ENCODE data around the gene HSF5. TPM values are rescaled to one million over a fixed set of nuclear protein-coding genes. Genes with fewer than 3 reads are reported as not detected.

HSF5 gene
- total RNA-seq, 4 donors from 2014 or later: not detected

DNA sequence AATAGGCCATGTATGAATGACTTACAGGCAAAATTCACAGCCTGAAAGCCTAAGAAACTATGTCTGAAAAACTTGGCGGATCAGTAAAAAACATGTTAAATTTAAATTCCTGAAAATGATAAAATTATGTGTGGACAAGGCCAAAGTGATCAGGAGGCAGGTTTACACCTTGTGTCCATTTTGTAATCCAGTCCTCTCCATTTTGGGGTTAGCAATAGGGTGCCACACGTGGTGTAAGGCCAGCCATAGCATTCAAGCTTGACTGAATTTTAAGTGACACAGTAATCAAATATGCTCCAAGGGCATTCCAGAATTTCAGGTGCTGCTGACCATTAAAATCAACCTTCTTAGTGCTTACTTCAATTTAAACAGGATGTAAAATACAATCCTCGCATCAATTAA lies 73.6 kb downstream of the HSF5 start:
- no peak for TF ChIP-seq POLR2A (IDR thresholded peaks at IDR 0.05)
- TF ChIP-seq, protein P1, sequence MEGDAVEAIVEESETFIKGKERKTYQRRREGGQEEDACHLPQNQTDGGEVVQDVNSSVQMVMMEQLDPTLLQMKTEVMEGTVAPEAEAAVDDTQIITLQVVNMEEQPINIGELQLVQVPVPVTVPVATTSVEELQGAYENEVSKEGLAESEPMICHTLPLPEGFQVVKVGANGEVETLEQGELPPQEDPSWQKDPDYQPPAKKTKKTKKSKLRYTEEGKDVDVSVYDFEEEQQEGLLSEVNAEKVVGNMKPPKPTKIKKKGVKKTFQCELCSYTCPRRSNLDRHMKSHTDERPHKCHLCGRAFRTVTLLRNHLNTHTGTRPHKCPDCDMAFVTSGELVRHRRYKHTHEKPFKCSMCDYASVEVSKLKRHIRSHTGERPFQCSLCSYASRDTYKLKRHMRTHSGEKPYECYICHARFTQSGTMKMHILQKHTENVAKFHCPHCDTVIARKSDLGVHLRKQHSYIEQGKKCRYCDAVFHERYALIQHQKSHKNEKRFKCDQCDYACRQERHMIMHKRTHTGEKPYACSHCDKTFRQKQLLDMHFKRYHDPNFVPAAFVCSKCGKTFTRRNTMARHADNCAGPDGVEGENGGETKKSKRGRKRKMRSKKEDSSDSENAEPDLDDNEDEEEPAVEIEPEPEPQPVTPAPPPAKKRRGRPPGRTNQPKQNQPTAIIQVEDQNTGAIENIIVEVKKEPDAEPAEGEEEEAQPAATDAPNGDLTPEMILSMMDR (IDR thresholded peaks at IDR 0.05 in 4 of 5, conservative IDR thresholded peaks at IDR 0.05 in 1 of 5): no peak
- intact Hi-C loops (cut with DNase I; ENCODE audit: low total_unique reads) (no loop called here), in situ Hi-C loops (cut with MboI; ENCODE audit: low sequenced_read_pairs in 4 of 4) (loop anchor here in 1 of 4 donors (25.0 kb wide), 1 partner anchor 102 kb away; no protein-coding TSS in a partner anchor)
- Histone ChIP-seq H3K27ac (no peak overlapping the region), H3K27me3 (no peaks in the 10 kb centered on the region), H3K9me3 (no peaks in the 10 kb centered on the region), H3K4me3 (no peak overlapping the region), H3K4me1 (peaks cover 0 to 10% of the 10 kb centered on the region in 2 donors), H3K36me3 (no peaks in the 10 kb centered on the region)
- ATAC-seq: no peak
- no peak for DNase-seq

DNA sequence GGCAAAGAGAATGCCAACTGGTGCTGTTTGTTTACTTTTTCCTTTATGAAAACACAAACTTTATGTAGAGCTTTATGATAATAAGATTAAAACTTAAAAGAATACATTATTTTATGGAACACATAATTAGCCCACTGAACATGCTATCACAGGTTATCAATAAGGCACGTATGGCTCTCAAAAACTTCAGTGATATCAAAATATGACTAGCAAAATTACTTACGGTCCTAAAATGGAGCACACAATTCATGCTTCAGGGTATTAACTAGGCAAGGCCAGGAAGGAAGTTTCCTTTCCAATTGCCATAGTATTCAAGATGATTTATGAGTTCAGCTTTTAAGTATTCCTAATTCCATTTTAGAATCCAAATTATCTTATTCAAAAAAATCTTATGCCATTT lies 74.5 kb downstream of the HSF5 start:
- in situ Hi-C loops (cut with MboI; ENCODE audit: low sequenced_read_pairs in 4 of 4) (loop anchor here in 1 of 4 donors (25.0 kb wide), 1 partner anchor 101 kb away; no protein-coding TSS in a partner anchor), intact Hi-C loops (cut with DNase I; ENCODE audit: low total_unique reads) (no loop called here)
- DNase-seq (no peak), ATAC-seq (no peak)
- H3K27ac ChIP-seq: no peak overlapping the region
- no peaks in the 10 kb centered on the region for H3K9me3 ChIP-seq
- no peak for TF ChIP-seq POLR2A (IDR thresholded peaks at IDR 0.05)
- TF ChIP-seq, protein P1 (IDR thresholded peaks at IDR 0.05 in 4 of 5, conservative IDR thresholded peaks at IDR 0.05 in 1 of 5): no peak
- no peaks in the 10 kb centered on the region for H3K27me3 ChIP-seq
- no peaks in the 10 kb centered on the region for H3K36me3 ChIP-seq
- H3K4me1 ChIP-seq: peaks cover 0 to 10% of the 10 kb centered on the region in 2 donors
- H3K4me3 ChIP-seq: no peak overlapping the region

DNA sequence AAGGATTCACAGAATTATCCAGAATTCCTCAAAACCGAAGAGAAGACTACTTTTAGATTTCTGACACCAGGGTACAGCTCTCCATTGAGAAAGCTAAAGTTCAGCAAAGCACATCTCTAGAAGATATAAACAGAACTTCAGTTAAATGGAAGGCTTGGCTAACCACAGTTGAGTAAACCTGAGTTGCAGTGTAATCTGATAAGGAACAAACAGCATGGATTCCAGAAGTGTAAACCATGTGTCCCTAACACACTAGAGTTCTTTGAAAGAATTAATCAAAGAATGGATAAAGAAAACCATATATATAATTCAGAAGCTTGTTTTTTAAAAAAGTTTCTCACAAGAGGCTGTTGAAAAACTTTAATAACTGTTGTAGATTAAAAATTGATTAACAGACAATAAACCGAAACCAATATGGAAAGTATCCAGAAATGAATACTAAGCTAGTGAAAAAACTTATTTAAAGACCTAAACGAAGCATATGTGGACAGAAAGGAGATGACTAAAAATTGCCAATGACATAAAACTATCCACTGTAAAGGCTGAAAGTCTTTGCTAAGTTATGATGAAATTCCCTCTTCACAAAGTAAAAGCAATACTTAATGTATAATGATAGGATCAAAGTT lies 75.1 kb downstream of the HSF5 start:
- no peaks in the 10 kb centered on the region for H3K9me3 ChIP-seq
- peaks cover 0 to 10% of the 10 kb centered on the region in 2 donors for H3K4me1 ChIP-seq
- no peak overlapping the region for H3K4me3 ChIP-seq
- no peaks in the 10 kb centered on the region for H3K27me3 ChIP-seq
- no peaks in the 10 kb centered on the region for H3K36me3 ChIP-seq
- no peak overlapping the region for H3K27ac ChIP-seq
- DNase-seq (no peak), ATAC-seq (peak in 1 of 2 donors; percentile 35)
- in situ Hi-C loops (cut with MboI; ENCODE audit: low sequenced_read_pairs in 4 of 4) (loop anchor here in 1 of 4 donors (25.0 kb wide), 1 partner anchor 101 kb away; no protein-coding TSS in a partner anchor), intact Hi-C loops (cut with DNase I; ENCODE audit: low total_unique reads) (no loop called here)
- TF ChIP-seq, protein P1 (IDR thresholded peaks at IDR 0.05 in 4 of 5, conservative IDR thresholded peaks at IDR 0.05 in 1 of 5): no peak
- no peak for TF ChIP-seq POLR2A (IDR thresholded peaks at IDR 0.05)

DNA sequence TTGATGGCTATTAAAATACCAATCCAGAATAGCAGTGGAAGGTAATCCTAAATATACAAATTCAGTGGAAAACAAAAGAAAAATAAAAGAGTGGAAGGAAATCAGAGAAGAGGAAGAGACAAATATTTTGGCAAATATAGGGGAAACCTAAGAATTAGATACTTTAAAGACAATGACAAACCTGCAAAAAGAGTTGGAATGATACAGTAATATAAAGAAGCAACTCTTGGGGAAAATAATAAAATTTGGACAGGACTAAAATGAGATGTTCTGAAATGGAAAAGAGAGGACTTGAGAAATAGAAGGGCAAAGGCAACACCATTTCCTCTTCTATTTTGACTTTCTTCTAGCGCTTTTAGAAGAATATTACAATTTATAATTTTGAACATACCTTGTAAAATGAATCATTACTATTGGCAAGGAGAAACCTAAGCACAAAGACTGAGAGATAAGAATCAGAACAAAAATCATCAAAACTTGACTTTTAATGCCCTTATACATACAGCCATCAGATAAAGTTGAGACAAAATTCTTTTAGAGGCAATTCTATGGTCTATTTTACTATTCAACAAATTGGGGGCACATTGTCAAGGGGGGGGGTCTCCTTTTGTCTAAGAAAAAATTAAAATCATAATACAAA lies 76.0 kb downstream of the HSF5 start:
- no peak for TF ChIP-seq POLR2A (IDR thresholded peaks at IDR 0.05)
- TF ChIP-seq, protein P1 (IDR thresholded peaks at IDR 0.05 in 4 of 5, conservative IDR thresholded peaks at IDR 0.05 in 1 of 5): no peak
- Histone ChIP-seq H3K4me1 (peaks cover 0 to under 1% of the 10 kb centered on the region in 2 donors), H3K36me3 (no peaks in the 10 kb centered on the region), H3K27me3 (no peaks in the 10 kb centered on the region), H3K27ac (no peak overlapping the region), H3K4me3 (no peak overlapping the region), H3K9me3 (no peaks in the 10 kb centered on the region)
- no peak for DNase-seq
- in situ Hi-C loops (cut with MboI; ENCODE audit: low sequenced_read_pairs in 4 of 4): loop anchor here in 1 of 4 donors (25.0 kb wide), 1 partner anchor 100 kb away; no protein-coding TSS in a partner anchor
- intact Hi-C loops (cut with DNase I; ENCODE audit: low total_unique reads): no loop called here
- ATAC-seq: no peak
